GM12864 (cell line): Measurements from ENCODE around the gene RNF144B.
"Not testable (repeated sequence)": the region's sequence is repeated elsewhere in the genome, so short reads cannot be mapped to it uniquely, and the experiment has no call there.

Experiments
- DNase-seq: peaks from one replicate; pipeline ENCODE4 v3.0.0-alpha.2; 2011; ENCODE audit warnings: low read depth
- H3K4me3 ChIP-seq: 2 replicates; pipeline ENCODE4 v1.5.1; 2011; ENCODE audit warnings: mild to moderate bottlenecking, low read depth, low read length, control low read depth
- TF ChIP-seq, protein P1 (sequence below): IDR thresholded peaks from 2 replicates; pipeline ENCODE4 v1.5.1; 2011; ENCODE audit warnings: low read depth, mild to moderate bottlenecking, moderate library complexity, low read length, control low read depth, inconsistent platforms; ENCODE audit errors: missing control alignments

Gene RNF144B

DNA sequence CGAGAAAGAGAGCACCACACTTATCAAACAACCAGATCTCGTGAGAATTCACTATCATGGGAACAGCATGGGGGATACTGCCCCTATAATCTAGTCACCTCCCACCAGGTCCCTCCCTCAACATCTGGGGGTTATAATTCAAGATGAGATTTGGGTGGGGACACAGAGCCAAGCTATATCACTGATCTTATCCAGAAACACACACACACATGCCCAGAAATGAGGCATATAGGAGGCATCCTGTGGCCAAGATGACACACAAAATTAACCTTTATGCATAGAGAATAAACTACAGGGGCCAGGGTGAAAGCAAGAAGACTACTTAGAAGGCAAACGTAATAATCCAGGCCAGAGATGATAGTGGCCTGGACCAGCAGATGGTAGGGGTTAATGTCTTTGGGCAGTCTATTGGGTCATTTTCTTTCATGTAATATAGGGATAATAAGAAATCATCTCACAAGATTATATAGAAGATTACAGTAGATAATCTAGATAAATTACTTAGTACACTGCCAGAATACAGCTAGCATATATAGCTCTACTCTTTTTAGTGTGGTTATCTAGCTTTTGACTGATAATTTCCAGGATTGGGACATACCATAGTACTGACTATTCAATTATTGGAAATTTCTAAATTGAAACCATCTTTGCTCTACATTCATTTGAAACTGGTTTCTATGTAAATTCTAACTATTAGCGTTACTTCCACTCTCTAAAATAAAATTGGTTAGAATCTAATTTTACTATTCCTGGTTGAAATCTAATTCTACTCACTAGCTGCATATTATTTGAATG, 20.0 kb downstream of the RNF144B start:
- TF ChIP-seq, protein P1, sequence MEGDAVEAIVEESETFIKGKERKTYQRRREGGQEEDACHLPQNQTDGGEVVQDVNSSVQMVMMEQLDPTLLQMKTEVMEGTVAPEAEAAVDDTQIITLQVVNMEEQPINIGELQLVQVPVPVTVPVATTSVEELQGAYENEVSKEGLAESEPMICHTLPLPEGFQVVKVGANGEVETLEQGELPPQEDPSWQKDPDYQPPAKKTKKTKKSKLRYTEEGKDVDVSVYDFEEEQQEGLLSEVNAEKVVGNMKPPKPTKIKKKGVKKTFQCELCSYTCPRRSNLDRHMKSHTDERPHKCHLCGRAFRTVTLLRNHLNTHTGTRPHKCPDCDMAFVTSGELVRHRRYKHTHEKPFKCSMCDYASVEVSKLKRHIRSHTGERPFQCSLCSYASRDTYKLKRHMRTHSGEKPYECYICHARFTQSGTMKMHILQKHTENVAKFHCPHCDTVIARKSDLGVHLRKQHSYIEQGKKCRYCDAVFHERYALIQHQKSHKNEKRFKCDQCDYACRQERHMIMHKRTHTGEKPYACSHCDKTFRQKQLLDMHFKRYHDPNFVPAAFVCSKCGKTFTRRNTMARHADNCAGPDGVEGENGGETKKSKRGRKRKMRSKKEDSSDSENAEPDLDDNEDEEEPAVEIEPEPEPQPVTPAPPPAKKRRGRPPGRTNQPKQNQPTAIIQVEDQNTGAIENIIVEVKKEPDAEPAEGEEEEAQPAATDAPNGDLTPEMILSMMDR = no peak
- no peak overlapping the region for H3K4me3 ChIP-seq
- no peak for DNase-seq

DNA sequence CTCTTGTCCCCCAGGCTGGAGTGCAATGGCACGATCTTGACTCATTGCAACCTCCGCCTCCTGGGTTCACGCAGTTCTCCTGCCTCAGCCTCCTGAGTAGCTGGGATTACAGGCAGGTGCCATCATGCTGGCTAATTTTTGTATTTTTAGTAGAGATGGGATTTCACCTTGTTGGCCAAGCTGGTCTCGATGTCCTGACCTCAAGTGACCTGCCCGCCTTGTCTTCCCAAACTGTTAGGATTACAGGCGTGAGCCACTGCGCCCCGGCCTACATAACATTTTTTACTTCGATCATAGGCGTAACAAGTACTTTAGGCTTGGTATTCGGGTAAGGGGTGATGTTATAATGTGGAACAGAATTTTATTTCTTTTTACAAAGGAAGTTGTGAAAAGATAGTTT, 22.5 kb downstream of the RNF144B start:
- DNase-seq, H3K4me3 ChIP-seq: not testable (repeated sequence)

DNA sequence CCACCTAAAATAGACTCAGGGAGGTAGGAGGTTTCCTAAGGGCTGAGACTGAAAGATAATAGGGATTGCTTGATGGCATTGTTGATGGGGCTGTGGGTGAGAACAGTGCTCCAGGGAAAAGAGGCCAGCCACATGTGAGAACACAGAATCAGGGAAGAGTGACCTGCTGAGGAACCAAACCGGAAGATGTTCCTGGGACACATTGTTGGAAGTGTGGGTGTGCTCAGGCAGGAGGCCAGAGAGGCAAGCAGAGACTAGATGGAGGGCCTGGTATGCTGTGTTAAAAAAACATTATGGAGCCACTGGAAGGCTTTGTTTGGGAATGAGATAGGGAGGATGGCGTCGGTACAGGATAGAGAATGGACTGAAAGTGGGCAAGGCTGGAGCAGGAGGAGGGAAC, 23.3 kb downstream of the RNF144B start:
- no peak overlapping the region for H3K4me3 ChIP-seq
- DNase-seq = no peak
- TF ChIP-seq, protein P1 = no peak

DNA sequence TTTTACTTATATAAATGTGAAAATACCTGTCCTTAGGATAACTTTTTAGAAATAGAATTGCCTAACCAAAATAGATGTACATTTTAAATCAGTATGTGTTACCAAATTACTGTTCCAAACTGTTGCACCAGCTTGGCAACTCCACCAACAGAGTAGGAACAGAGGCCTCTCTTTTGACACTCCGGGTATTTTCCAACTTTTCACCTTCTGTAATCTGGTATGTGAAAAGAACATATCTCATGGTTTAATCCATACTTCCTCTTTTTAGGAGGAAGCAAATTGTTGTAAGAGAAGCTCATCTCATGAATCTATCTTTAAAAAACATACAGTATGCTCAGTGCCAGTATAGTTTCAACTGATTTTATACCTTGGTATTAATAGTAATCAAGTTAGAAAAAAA, 24.9 kb downstream of the RNF144B start:
- DNase-seq = no peak
- H3K4me3 ChIP-seq = no peak overlapping the region
- TF ChIP-seq, protein P1 = no peak

DNA sequence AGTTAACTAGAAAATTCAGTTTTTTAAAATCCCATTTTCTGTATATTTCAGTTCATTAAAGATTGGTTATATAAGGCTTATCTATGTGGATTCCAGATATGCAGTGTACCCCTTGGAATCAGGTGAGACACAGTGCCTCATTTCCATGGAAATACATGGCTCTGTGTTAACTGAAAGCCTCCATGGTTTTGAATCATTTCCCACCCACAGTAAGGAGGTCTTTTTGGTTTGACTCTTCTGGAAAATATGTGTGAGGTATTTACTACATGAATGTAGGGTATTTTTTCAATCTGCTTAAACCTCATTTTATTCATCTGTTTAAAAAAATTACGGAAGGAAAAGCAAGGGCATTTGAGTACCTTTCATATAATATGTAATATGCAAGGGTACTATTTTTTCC, 25.5 kb downstream of the RNF144B start:
- DNase-seq = no peak
- TF ChIP-seq, protein P1 = no peak

DNA sequence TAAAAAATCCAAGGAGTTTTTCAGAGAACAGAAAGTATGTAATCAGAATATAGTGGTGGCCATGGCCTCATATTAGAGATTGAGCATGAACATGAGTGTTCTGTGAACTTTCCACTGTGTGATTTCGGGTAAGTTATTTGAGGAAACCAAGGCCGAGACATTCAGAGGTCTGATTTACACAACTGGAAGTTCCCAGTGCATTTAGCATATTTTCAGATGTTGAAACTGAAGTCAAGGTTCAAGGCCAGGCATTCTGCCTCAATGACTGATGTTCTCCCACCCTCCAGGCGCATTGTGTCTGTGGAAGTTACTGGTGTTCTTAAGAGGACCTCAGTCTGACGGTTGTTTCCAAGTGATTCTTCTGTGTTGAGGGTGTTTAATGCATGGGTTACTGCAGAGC, 26.2 kb downstream of the RNF144B start:
- TF ChIP-seq, protein P1 = no peak
- no peak for DNase-seq
- H3K4me3 ChIP-seq = no peak overlapping the region

More for the DNA sequence above, 25.5 kb downstream of the RNF144B start:
- no peak overlapping the region for H3K4me3 ChIP-seq

DNA sequence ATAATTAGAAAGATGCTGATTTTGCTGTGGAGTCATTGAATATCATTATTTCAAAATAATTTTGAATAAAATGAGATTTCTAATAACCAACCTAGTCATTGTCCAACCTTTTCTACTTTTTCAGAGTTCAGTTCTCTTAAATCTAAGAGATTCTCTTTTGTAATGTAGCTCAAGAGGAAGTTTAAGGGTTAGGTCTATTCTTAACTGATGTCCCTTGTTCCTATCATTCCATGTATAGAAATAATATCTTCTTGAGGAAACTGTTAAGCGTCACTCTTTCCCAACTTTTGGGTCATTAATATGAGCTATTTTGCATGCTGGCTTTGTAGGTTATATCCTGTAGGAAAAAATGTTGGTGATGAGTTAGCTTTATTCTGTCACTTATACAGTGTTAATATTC, 27.0 kb downstream of the RNF144B start:
- no peak for DNase-seq

More for the DNA sequence above, 27.0 kb downstream of the RNF144B start:
- no peak overlapping the region for H3K4me3 ChIP-seq
- TF ChIP-seq, protein P1 = no peak
